HG02763 (cell line): ENCODE data around the gene PPP1R37.

Experiments used
- ATAC-seq: cut with Tn5 transposase; IDR thresholded peaks from one replicate; pipeline ENCODE4 v1.9.1; 2021; ENCODE audit warnings: mild to moderate bottlenecking, moderate library complexity; ENCODE audit not compliant: unreplicated experiment

PPP1R37 gene

GRCh38 chr19:45113628-45114027, 20.6 kb downstream of the PPP1R37 start:
- ATAC-seq, result no peak

- no peak for ATAC-seq
Measured at GRCh38 chr19:45114116-45114515, 21.1 kb downstream of the PPP1R37 start.

GRCh38 chr19:45115809-45116615, 23.0 kb downstream of the PPP1R37 start:
- no peak for ATAC-seq

- no peak for ATAC-seq
Measured at GRCh38 chr19:45117167-45117594, 24.2 kb downstream of the PPP1R37 start.

GRCh38 chr19:45117671-45118070, 24.7 kb downstream of the PPP1R37 start:
- ATAC-seq, result no peak

GRCh38 chr19:45118106-45118505, 25.1 kb downstream of the PPP1R37 start:
- no peak for ATAC-seq

- ATAC-seq, result peak; percentile 54
Measured at GRCh38 chr19:45118591-45119355, 25.8 kb downstream of the PPP1R37 start.

GRCh38 chr19:45119582-45119981, 26.6 kb downstream of the PPP1R37 start:
- no peak for ATAC-seq

- ATAC-seq, result no peak
Measured at GRCh38 chr19:45121827-45122345, 28.9 kb downstream of the PPP1R37 start.

- no peak for ATAC-seq
Measured at GRCh38 chr19:45122832-45123231, 29.9 kb downstream of the PPP1R37 start.

- ATAC-seq, result no peak
Measured at GRCh38 chr19:45123440-45123850, 30.5 kb downstream of the PPP1R37 start.

- ATAC-seq, result no peak
Measured at GRCh38 chr19:45124021-45124420, 31.0 kb downstream of the PPP1R37 start.

GRCh38 chr19:45125360-45125759, 32.4 kb downstream of the PPP1R37 start:
- no peak for ATAC-seq

- ATAC-seq, result no peak
Measured at GRCh38 chr19:45125975-45126493, 33.1 kb downstream of the PPP1R37 start.

- ATAC-seq, result no peak
Measured at GRCh38 chr19:45126654-45127053, 33.7 kb downstream of the PPP1R37 start.

GRCh38 chr19:45128146-45128545, 35.2 kb downstream of the PPP1R37 start:
- ATAC-seq, result no peak

- no peak for ATAC-seq
Measured at GRCh38 chr19:45128806-45129205, 35.8 kb downstream of the PPP1R37 start.

GRCh38 chr19:45130236-45130635, 37.3 kb downstream of the PPP1R37 start:
- ATAC-seq, result no peak

GRCh38 chr19:45130888-45131615, 38.1 kb downstream of the PPP1R37 start:
- no peak for ATAC-seq

GRCh38 chr19:45133661-45134060, 40.7 kb downstream of the PPP1R37 start:
- no peak for ATAC-seq
